ENCODE measurements around the gene MYO1C.
"Not testable (repeated sequence)": the region's sequence is repeated elsewhere in the genome, so short reads cannot be mapped to it uniquely, and the experiment has no call there.

Gene MYO1C

DNA sequence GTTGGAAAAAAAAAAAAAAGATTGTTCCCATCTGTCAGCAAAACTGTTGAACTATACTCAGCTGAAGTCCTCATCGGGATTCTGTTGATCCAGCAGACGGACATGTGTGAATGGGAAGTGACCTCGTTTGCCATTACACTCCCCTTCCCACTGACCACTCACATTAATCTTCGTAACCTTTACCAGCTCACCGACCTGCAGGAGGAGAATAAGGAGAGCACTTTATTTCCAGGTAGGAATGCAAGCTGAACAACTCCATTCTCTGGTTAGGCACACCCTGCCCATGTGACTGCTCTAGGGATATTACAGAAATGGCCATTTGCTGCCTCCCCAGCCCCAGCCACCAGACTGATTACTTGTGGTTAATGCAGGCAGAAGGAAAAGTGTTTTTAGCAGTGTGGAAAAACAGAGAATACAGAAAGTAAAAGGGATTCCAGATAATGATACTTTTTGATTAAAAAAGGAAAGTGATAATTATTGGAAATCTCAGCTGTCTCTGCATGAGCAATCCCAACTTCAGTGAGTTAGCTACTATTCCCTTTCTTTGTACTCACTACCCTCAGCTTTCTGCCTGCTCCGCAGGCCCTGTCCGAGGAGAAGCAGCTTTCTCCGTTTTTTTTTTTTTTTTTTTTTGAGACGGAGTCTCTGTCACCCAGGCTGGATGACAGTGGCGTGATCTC lies 68.9 kb downstream of the MYO1C start:
- no peak for DNase-seq (ENCODE audit: low spot score)

DNA sequence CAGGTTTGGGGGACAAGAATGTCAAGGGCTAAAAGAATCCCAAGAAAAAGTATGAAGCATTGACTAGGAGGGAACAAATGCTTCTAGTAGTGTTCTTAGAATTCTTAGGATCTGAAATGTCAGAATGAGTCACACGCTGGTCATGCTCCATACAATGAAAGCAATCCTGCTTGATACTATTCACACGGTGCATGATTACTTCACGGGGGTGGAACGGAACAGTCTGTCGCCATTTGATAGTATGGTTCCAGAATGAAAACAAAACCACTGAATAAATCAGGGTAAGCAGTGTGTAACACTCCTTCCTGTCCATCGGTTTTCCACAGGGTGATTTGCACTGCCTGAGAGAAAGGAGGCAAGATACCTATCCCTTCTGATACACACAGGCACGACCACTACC lies 69.6 kb downstream of the MYO1C start:
- no peak for DNase-seq (ENCODE audit: low spot score)

DNA sequence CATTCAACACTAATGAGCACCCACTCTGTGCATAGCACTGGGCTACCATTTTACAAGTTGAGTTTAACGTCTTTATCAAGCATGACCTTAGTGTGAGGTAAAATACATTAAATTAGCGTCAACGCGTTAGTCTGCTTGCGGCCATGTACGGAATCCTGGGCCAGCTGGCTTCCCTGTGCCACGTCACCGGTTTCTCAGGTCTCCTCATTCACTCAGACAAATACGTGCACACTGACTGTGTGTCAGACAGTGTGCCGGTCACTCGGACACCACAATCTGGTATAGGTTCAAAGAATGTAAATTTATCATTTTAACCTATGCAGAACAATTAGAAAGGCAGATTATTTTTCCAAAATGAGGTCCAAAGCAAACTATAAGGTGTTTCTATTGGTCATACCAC lies 71.0 kb downstream of the MYO1C start:
- no peak for DNase-seq (ENCODE audit: low spot score)

DNA sequence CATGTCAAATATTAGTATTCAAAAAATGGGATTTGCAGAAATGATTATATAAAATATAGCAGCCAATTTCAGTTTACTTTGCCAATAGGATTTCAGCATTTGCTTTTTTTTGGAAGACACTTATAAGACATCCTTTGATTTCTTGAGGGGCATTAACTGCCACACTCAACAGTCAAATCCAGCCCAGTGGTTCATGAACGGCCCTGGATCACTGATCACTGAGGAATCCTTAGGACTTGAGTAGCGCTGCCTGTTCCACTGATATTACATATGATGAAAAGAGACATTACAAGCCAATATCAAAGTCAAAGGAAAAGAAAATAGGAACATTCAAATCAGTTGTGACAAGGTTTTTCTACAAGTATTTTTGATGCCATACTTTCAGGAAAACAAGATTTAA lies 71.5 kb downstream of the MYO1C start:
- DNase-seq (ENCODE audit: low spot score), result no peak

- DNase-seq (ENCODE audit: low spot score), result no peak
These were observed 72.3 kb downstream of the MYO1C start for GRCh38 chr17:1420163-1420562.

DNA sequence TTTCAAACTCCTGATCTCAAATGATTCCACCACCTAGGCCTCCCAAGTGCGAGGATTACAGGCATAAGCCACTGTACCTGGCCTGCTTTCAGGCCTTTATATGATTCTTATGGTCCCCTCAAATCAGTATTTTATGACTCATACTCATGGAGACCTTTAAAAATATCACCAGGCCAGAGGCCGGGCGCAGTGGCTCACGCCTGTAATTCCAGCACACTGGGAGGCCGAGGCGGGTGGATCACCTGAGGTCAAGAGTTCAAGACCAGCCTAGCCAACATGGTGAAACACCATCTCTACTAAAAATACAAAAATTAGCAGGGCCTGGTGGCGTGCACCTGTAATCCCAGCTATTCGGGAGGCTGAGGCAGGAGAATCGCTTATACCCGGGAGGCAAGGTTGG lies 74.0 kb downstream of the MYO1C start:
- DNase-seq (ENCODE audit: low spot score), result not testable (repeated sequence)

DNA sequence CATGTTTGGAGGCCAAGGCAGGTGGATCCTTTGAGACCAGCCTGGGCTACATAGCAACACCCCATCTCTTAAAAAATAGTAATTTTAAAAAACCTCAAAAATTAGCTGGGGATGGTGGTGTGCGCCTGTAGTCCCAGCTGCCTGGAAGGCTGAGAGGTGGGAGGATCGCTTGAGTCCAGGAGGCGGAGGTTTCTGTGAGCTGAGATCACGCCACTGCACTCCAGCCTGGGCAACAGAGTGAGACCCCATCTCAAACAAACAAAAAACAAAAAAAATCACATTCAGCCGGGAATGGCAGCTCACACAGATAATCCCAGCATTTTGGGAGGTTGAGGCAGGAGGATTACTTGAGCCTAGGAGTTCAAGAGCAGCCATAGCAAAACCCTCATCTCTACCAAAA lies 76.1 kb downstream of the MYO1C start:
- DNase-seq (ENCODE audit: low spot score), result no peak

DNA sequence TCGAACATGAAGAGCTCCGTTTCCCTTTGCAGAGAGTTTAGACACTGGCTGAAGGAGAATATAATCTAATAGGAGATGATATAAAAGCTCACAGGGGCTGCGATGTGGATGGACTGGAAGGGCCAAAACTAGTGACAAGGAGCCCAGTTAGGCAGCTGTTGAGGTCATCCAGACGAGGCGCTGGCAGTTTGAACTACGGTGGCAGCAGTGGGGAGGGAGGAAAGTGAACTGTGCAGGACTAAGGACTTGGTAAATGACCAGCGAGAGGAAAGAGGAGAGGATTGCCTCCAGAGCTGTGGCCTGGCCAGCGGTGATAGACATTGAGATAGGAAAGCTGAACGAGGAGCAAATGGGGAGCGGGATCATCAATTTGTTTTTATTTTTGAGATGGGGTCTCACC lies 77.9 kb downstream of the MYO1C start:
- no peak for DNase-seq (ENCODE audit: low spot score)

Measured in CD4-positive, alpha-beta T cell treated with Interleukin-6 at 100 ng/mL for 8 hours (primary cell).